Ishikawa (cell line): ENCODE data around the gene SPG11.

Experiments
- CEBPB ChIP-seq: IDR thresholded peaks from 2 replicates; pipeline ENCODE4 v1.6.1; 2012
- CREB1 ChIP-seq: IDR thresholded peaks from 2 replicates; pipeline ENCODE4 v1.6.1; 2012; ENCODE audit warnings: low read depth
- EGR1 ChIP-seq: IDR thresholded peaks from 2 replicates; pipeline ENCODE4 v1.6.1; 2012
- EP300 ChIP-seq: IDR thresholded peaks from 2 replicates; pipeline ENCODE4 v1.6.1; 2012; ENCODE audit warnings: borderline replicate concordance
- FOXM1 ChIP-seq: IDR thresholded peaks from 2 replicates; pipeline ENCODE4 v1.6.1; 2012; ENCODE audit warnings: low read depth, borderline replicate concordance
- MAX ChIP-seq: IDR thresholded peaks from 2 replicates; pipeline ENCODE4 v1.6.1; 2012
- RAD21 ChIP-seq: IDR thresholded peaks from 2 replicates; pipeline ENCODE4 v1.6.1; 2012; ENCODE audit warnings: low read depth
- REST ChIP-seq: IDR thresholded peaks from 2 replicates; pipeline ENCODE4 v1.6.1; 2012; ENCODE audit warnings: low read depth, mild to moderate bottlenecking
- TAF1 ChIP-seq: IDR thresholded peaks from 2 replicates; pipeline ENCODE4 v1.6.1; 2012; ENCODE audit warnings: low read depth, mild to moderate bottlenecking
- TCF12 ChIP-seq: IDR thresholded peaks from 2 replicates; pipeline ENCODE4 v1.6.1; 2012; ENCODE audit warnings: low read depth
- TEAD4 ChIP-seq: IDR thresholded peaks from 2 replicates; pipeline ENCODE4 v1.6.1; 2012
- USF1 ChIP-seq: IDR thresholded peaks from 2 replicates; pipeline ENCODE4 v1.6.1; 2012
- YY1 ChIP-seq: IDR thresholded peaks from 2 replicates; pipeline ENCODE4 v1.6.1; 2012; ENCODE audit warnings: low read depth
- ZBTB7A ChIP-seq: IDR thresholded peaks from 2 replicates; pipeline ENCODE4 v1.6.1; 2012; ENCODE audit warnings: low read depth

GRCh38 chr15:44573386-44573785 lies 90.1 kb downstream of the SPG11 start:
- TF ChIP-seq FOXM1 (no peak), EP300 (no peak), TAF1 (no peak), RAD21 (no peak), USF1 (no peak), MAX (no peak), TCF12 (no peak), CREB1 (no peak), REST (no peak), TEAD4 (no peak), EGR1 (no peak), CEBPB (no peak), ZBTB7A (no peak), YY1 (no peak)
